ENCODE results near the gene HIPK2.
"Not testable (repeated sequence)": the region's sequence is repeated elsewhere in the genome, so short reads cannot be mapped to it uniquely, and the experiment has no call there.

The HIPK2 gene

DNA sequence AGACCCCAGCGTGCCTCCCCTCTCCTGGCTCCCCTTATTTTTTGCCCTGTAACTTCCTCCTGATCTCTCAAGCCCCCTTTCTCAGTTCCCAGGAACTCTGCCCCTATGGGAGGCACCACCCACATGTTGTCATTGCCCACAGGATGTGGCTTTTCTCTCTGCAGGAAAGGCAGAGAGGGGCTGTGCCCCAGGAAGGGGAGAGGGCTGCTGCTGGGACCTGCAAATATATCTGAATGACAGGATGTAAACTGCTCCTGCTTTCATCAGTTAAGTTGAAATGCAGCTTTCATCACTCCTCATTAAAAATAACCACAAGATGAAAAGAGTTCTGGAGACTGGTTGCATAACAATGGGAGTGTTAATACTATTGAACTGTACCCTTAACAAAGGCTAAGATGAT, 151.0 kb downstream of the HIPK2 start:
- DNase-seq (ENCODE audit: low read depth in 3 of 3): no peak

DNA sequence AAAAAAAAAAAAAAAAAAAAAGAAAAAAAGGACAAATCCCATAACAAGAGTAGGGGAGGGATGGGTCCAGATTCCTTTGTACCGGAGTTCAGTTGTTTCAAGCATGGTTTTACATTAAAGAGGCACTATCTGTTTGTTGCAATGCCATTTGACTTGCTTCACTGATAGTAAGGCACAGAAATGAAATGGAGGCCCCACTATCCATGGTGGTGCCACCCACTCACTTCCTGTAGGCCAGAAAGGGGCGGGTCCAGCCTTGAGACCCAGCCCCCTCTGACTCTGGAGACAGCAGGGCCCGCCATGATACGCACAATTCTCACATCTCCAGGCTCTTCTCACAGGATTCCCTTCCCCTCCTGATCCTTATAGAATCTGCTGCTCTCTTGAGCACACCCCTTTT, 154.3 kb downstream of the HIPK2 start:
- peak in 1 of 3 experiments; percentile 14 for DNase-seq (ENCODE audit: low read depth in 3 of 3)

DNA sequence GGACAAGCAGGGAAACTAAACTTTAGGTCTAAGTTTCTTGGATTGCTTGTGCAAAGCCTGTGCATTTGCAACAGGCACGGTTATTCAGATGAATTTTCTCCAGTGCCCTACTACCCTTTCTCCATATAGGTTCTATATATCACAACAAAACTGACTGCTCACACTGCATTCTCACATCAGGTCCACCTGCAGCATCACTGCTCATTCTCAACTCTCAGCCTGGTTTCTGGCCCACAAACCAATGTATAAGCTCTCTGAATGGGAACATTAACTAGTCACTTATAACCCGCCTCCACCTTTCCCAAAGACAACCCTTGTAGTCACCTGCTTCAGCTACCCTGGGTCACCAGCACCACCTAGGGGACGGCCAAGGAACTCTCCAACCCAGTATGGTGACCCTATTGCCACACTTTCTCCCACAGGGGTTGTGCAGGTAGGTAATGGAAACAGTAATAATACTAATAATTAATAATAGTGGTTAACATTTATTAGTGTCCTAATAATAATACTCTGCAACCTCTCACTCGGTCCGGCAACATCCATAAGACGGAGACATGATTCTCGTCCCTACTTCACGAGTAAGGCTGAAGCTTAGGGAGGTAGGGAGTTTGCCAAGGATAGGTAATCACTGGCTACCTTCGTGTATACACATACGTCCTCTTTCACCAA, 157.0 kb downstream of the HIPK2 start:
- DNase-seq (ENCODE audit: low read depth in 3 of 3): peak in 2 of 3 experiments; percentile 28 to 62

DNA sequence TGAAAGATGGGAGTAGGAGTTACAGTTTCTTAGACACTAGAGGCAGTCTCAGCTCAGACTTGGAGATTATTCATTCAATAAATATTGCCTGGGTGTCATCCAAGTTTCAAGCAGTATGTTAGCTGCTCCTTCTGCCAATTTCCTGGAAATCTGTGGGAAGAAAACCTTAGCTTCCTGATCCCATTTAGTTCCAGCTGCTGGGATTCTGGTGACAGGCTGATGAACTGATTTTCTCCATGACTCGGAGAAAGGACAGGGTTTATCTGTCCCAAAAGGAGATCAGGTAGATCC, 158.5 kb downstream of the HIPK2 start:
- DNase-seq (ENCODE audit: low read depth in 3 of 3): no peak

DNA sequence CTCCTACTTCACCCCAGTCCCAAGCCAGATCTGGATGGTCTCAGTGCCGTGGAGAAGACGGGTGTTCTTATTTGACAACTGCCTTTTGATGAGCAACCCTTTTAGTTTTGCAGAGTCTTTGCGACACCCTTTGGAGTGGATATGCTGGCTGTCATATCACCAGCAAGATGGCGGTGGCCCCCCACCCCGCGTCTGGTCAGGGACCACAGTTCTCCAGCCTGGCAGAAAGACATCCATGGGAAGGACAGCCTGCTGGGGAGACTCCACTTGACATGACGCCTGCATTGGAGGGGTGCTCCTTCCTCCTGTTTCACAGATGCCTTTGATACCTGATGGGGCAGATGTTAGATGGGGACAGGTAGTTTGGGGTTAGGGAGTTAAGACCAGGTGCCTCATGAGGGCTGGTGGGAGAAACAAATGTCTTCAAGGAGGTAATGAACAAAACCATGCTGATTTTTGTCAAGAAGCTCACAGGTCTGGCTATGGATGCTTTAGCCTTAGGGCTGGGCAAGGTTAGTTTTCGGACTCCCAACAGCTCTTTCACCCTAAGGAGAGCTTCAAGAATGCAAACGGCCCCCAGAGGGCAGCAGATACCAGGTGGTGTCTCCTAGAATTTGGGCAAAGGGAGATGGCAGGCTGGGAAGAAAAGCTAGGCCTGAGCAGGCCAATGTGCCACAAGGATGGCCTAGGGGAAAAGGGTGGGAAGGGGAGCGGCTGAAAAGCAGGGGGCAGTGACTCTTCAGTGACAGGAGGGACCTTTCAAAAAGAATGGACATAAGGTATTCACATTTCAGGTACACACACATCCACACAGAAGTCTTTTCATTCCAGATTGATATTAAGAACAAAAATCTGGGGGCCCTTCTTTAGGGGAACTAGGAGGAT, 159.1 kb downstream of the HIPK2 start:
- peak; percentile 12 to 46 (median 18) for DNase-seq (ENCODE audit: low read depth in 3 of 3)

DNA sequence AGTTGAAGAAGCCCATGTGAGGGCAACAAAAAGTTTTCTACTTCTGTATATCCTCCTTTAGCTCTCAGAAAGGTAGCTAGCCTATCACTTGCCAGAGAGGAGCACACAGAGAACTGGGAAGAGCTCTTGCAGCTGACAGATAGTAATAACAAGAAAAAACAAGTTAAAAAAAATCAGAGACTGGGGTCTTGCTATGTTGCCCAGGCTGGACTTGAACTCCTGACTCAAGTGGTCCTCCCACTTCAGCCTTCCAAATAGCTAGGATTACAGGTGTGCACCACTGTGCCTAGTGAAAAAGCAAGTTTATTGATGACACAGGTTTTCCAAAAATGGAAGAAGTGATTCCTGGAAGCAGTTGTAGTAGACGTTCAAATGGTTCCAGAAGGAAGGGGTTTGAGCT, 160.7 kb downstream of the HIPK2 start:
- DNase-seq (ENCODE audit: low read depth in 3 of 3): no peak

DNA sequence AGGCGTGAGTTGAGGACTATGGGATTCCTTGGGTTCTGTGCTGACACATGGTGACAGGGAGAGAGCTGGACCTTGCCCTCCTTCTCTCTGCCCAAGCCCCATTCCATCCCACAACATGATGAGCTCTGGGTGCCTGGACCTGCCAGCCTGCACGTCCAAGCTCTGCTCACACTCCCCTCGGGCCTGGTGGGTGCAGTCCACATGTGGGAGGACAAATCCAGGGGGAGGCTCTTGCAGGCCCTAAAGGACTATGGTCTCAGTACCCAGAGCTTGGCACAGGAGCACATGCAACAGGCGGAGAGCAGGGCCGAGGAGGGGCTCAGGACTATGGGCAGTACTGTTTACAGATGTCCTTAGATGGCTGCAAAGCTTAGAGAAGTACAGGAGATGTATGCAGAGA, 162.9 kb downstream of the HIPK2 start:
- DNase-seq (ENCODE audit: low read depth in 3 of 3): no peak

DNA sequence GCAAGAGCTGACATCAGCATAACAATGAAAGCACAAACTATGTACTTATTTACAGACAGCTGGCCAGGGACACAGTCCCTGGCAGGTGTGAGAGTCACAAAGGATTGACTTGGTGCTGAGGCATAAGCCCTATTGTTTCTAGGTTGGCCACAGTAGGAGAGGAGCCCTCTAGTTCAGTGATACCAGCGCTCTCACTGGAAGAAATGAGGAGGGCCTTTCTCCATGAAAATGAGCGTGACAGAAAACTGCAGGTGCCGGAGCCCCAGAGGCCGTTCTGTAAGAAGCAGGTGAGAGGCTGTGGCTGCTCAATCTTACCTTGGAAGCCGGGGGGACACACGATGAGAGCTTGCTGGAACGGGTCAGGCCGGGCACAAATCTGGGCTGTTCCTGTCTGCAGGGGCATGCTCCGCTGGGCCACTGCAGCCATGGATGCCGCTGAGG, 163.8 kb downstream of the HIPK2 start:
- DNase-seq (ENCODE audit: low read depth in 3 of 3): no peak

DNA sequence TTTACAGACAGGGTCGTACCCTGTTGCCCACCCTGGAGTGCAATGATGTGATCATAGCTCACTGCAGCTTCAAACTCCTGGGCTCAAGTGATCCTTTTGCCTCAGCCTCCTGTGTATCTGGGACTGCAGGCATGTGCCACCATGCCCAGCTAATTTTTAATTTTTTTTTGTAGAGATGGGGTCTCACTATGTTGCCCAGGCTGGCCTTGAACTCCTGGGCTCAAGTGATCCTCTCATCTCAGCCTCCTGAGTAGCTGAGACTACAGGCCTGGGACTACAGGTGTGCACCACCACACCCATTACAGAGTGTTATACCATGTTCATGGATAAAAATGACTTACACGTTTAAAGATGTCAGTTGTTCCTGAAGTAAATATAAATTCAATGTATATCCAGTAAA, 166.2 kb downstream of the HIPK2 start:
- DNase-seq (ENCODE audit: low read depth in 3 of 3): not testable (repeated sequence)

DNA sequence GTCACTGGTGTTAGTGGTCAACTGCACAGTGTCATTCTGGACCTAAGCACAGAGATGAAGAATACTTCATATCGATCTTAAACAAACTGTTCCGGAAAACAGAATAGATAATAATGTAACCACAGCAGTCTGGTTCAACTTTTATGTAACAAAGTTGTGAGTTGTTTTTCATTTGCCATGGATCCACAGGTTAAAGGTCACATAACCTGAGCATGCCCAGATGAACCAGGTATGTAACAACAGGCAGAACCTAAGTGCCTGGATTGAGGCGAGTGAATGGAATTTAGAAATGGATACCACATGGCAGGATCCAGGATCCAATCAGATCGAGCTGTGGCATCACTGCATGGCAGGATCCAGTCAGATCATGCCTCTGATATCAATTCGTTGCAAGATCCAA, 167.2 kb downstream of the HIPK2 start:
- DNase-seq (ENCODE audit: low read depth in 3 of 3): no peak

DNA sequence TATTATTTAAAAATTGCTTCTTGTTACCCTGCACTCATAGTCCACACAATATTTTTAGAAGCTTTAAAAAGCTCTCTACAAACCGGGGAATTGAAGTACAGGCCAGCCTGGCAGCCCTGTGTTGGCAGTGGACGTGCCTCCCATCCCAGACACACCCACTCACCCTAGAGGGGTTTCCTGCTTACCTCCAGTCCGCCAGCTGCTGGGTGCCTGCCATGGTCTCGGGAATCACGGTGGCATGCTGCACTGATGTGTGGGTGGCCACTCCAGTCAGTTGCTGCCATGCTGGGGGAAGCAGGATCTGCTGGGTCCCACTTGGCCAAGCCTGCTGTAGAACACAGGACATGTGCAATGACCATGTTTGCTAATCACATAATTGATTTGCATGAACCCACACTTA, 173.9 kb downstream of the HIPK2 start:
- DNase-seq (ENCODE audit: low read depth in 3 of 3): no peak

DNA sequence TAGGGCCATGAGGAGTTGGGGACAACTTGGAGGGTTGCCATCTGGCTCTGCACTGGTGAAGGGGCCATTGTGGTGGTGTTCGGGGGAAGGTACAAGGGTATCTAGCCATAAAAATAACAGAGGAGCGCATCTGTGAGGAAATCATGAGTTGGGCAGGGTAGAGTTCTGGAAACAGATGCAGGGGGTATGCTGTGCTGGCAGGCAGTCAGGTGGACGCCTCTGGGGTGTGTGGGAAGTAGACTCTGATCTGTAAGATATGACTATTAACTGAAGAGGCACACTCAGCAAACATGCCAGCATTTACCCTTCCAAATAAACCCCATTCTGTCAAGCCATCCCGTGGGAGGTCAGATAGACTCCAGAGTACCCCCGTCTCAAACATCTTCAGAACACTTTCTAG, 174.5 kb downstream of the HIPK2 start:
- no peak for DNase-seq (ENCODE audit: low read depth in 3 of 3)

DNA sequence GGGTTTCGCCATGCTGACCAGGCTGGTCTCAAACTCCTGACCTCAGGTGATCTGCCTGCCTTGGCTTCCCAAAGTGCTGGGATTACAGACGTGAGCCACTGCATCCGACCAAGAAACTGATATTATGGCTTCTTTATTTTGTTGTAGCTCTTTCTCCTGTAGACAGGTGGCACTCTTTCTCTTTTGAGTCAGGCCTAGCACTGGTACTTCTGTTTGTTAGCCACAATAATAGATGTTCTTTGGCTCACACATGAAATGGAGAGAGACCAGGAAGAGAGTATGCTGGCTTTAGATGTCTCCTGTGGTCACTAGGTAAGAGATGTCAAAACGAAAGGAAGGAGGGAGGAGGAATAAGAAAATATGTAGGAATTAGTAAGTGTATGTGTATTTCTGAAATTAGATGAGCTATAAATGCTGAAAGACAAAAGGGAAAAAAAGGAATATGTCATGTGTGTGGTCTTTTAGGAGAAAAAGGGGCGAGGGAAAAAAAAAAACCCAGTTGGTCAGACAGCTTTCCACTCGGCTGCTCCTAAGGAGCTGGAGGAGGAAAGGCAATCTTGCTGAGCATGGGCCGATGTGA, 175.6 kb downstream of the HIPK2 start:
- no peak for DNase-seq (ENCODE audit: low read depth in 3 of 3)

DNA sequence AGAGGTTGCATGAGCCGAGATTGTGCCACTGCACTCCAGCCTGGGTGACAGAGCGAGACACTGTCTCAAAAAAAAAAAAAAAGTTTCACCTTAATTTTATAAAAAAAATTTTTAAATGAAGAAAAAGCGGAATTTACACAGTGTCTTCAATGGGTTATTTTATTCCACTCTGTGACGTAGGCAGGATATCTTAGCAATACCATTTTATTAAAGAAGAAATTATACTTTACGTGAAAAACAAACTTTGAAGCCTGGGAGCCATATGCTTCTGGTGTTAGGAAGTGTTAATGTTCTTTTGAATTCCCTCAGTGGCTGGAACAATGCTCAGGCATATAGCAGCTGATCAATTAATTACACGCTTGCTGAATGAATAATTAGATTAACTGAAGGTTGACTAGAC, 176.6 kb downstream of the HIPK2 start:
- DNase-seq (ENCODE audit: low read depth in 3 of 3): no peak

DNA sequence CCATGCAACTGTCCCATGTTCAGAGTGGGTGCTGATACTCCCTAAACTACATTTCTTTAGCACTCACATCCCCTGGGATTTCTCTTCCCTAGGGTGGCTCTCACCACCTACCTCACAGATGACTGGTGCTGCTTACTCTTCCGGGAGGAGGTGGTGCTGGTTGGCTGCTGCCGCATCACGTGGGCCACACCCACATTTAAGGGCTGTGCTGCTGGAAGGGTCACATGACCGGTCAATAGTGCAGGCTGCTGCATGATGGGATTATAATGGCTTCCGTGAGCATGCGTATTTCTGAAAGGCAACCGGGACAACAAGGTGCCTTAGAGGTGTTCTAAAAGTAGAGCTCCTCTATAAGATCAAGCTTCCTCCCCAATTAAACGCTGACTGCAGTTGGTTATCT, 177.5 kb downstream of the HIPK2 start:
- DNase-seq (ENCODE audit: low read depth in 3 of 3): no peak

DNA sequence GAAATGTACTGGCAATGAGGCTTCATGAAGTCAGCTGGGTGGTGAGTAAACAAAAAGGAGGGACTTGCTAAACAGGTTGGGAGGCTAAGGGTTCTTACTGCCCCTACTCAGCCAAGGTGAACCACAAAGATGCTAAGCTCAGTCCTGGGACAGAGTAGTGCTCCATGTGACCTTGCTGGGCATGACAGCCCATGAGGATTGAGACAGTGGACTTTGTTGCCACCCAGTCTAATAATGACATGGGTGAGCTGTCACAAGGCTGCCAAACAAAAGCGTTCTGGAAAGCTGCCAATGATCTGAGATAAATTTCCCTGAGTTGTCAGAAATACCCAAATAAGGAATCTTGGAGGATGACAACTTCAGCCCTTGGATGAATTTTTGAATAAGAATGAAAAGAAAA, 179.2 kb downstream of the HIPK2 start:
- no peak for DNase-seq (ENCODE audit: low read depth in 3 of 3)

DNA sequence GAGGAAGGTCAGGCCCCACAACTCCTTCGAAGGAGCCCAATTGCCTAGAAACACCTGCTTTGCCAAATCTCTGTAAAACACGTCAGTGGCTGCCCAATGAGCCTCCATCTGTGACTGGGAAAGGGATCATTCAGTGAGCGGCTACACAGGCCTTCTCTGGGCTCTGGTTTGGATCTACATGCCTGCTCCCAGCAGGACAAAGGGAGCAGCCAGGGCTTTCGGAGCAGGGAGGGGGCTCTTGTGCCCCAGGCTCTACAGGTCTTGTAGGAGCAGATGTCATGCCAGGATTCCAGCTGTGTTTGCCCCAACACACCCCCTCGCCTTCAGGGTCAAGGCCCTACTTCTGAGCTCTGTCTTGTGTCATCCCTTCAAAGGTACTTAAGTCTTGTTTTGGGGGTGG, 180.8 kb downstream of the HIPK2 start:
- DNase-seq (ENCODE audit: low read depth in 3 of 3): no peak

DNA sequence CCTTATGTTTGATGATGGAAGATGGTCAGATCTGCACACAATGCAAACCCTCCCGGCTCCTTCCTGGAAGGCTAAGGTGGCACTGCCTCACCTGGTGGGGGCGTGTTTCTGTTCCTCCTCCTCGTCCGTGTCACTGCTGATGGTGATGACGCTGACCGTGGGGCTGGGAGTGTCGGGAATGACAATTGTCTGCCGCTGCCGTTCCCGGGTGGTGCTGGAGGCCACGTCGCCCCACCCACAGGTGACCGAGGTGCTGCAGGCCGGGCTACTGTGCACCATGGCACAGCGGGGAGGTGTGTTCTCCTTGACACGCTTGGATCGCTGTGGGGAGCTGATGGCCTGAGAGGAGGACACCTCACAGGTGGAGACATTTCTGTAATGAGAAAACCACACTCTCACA, 181.2 kb downstream of the HIPK2 start:
- DNase-seq (ENCODE audit: low read depth in 3 of 3): no peak

DNA sequence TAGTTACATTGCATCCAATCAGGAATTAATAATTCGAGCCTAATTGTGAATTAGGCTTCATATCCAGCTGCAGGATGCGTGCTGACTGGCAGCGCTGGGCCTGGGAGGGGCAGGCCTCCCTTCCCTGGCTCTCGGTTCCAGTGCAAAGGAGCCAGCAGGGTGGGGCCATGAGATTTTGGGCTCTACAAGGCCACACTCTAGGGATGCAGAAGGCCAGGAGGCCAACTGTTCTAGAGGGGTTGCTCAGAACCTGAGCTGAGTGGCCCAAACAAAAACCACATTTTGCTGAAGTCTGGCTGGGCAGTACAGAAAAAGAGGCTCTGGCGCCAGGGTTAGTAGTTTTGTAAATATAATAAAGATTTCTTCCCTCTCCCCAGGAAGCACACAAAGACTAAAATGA, 182.0 kb downstream of the HIPK2 start:
- DNase-seq (ENCODE audit: low read depth in 3 of 3): no peak

DNA sequence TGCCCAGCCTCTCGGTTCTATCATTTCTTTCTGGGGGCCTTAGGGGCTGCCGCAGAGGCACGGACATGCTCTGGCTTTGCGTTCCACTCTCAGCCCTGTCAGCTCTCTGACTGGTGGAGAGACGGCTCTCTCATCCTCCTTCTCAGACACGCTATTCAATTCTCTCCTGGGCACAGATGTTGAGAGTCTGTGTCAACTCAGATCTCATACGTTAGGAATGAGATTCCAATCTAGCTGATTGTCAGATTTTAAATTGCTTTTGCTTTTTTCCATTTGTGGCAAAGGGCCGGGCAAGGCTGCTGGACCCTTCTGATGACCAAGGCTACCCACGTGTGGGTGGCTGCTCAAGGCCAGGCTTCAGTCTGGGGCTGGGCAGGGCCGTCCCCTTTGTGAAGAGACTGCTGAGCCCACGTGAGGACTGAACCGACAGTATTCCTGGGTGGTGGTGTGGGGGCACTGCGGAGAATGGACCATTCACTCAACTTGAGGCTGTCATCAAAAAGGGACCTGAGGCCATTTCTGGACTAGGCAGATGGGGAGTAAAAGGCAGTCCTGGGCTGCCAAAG, 182.8 kb downstream of the HIPK2 start:
- no peak for DNase-seq (ENCODE audit: low read depth in 3 of 3)

DNA sequence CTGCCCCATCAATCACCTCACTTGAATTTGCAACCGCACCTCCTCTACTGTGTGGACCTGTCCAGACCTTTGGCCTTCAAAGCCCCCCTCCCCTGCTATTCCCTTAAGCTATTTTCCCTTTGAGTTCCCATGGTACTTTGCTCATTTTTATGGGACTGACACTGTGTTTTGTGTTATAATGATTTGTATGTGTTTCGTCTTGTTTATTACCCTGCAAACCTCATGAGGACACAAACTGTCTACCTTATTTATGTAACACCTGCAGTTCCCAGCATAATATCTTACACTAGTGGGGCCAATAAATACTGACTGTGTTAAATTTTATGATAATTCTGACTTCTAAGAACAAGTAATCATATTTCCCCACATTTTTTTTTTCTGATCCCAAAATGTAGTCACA, 183.7 kb downstream of the HIPK2 start:
- DNase-seq (ENCODE audit: low read depth in 3 of 3): no peak

DNA sequence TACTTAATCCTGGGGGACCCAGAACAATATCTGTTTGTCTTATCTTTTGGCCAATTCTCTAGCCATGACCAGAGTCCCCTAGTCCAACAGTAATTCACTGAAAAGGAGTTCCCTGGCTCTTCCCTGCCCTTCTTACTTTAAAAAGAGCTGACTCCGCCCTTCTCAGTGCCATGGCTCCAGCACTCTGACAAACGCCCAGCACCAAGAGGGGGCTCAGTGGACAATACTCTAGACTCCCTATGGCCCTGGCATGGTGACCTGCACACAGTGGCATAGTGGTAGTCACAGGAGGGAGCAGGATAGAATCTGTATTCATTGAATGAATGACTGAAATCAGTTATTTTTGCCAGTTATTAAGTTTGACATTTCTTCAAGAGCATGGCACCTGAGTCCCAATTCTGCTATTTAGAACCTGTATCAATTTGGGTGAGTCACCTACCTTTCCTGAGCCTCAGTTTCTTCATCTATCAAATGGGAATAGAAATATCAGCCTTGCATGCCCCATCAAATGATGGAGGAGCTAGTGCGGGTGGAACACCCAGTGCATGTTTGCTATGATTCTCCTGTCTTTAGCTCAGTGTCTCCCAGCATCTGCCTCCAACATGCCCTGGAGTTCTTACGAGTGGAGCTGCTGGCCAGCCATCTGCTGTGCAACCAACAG, 184.9 kb downstream of the HIPK2 start:
- DNase-seq (ENCODE audit: low read depth in 3 of 3): no peak

All from stimulated activated CD4-positive, alpha-beta T cell treated with anti-CD3 and anti-CD28 coated beads, TNF-alpha, amount 100 ng/mL, for 24 hours (primary cell).